Activated naive CD4-positive, alpha-beta T cell (primary cell): ENCODE measurements around the gene GIPC2.
"Not testable (repeated sequence)": the region's sequence is repeated elsewhere in the genome, so short reads cannot be mapped to it uniquely, and the experiment has no call there.

Experiments
- DNase-seq, 4 experiments: peaks; one replicate each; lab custom pipeline; 2025; lab: John Stamatoyannopoulos, UW

The GIPC2 gene

GRCh38 chr1:78095593-78095992, 49.8 kb downstream of the GIPC2 start:
- no peak for DNase-seq

GRCh38 chr1:78096017-78096416, 50.3 kb downstream of the GIPC2 start:
- no peak for DNase-seq

GRCh38 chr1:78096976-78097375, 51.2 kb downstream of the GIPC2 start:
- no peak for DNase-seq

GRCh38 chr1:78101051-78101450, 55.3 kb downstream of the GIPC2 start:
- DNase-seq: no peak

- DNase-seq: no peak
These were observed 55.7 kb downstream of the GIPC2 start for GRCh38 chr1:78101514-78101913.

- DNase-seq: no peak
These were observed 56.3 kb downstream of the GIPC2 start for GRCh38 chr1:78102082-78102481.

- DNase-seq: no peak
These were observed 57.1 kb downstream of the GIPC2 start for GRCh38 chr1:78102916-78103315.

- no peak for DNase-seq
These were observed 58.6 kb downstream of the GIPC2 start for GRCh38 chr1:78104322-78104721.

- DNase-seq: not testable (repeated sequence)
These were observed 63.9 kb downstream of the GIPC2 start for GRCh38 chr1:78109659-78110058.

GRCh38 chr1:78113156-78113916, 67.6 kb downstream of the GIPC2 start:
- no peak for DNase-seq

- DNase-seq: no peak
These were observed 68.5 kb downstream of the GIPC2 start for GRCh38 chr1:78114034-78114956.

GRCh38 chr1:78120485-78120884, 74.7 kb downstream of the GIPC2 start:
- DNase-seq: not testable (repeated sequence)

- DNase-seq: no peak
These were observed 75.9 kb downstream of the GIPC2 start for GRCh38 chr1:78121710-78122109.

GRCh38 chr1:78122389-78122788, 76.6 kb downstream of the GIPC2 start:
- DNase-seq: no peak

GRCh38 chr1:78126506-78126905, 80.7 kb downstream of the GIPC2 start:
- no peak for DNase-seq

GRCh38 chr1:78132174-78132947, 86.6 kb downstream of the GIPC2 start:
- DNase-seq: no peak

- DNase-seq: no peak
These were observed 87.2 kb downstream of the GIPC2 start for GRCh38 chr1:78132948-78133322.

- DNase-seq: no peak
These were observed 90.9 kb downstream of the GIPC2 start for GRCh38 chr1:78136680-78137079.

- DNase-seq: no peak
These were observed 95.9 kb downstream of the GIPC2 start for GRCh38 chr1:78141531-78142231.

- no peak for DNase-seq
These were observed 97.0 kb downstream of the GIPC2 start for GRCh38 chr1:78142736-78143135.

GRCh38 chr1:78143152-78143551, 97.4 kb downstream of the GIPC2 start:
- no peak for DNase-seq

GRCh38 chr1:78143673-78144072, 97.9 kb downstream of the GIPC2 start:
- DNase-seq: no peak
